CD4-positive, alpha-beta T cell treated with Interleukin-15 for 1 hour (primary cell): ENCODE measurements around the gene GDPD5.

Source experiments
- DNase-seq: peaks from one replicate; pipeline ENCODE4 v3.0.0-alpha.2; 2020

GDPD5 gene

GRCh38 chr11:75469785-75470405 is 55.8 kb downstream of the GDPD5 start:
- no peak for DNase-seq

GRCh38 chr11:75468534-75469340 is 57.0 kb downstream of the GDPD5 start:
- DNase-seq, result no peak

GRCh38 chr11:75467881-75468280 is 57.9 kb downstream of the GDPD5 start:
- no peak for DNase-seq

GRCh38 chr11:75467311-75467710 is 58.4 kb downstream of the GDPD5 start:
- DNase-seq, result no peak

GRCh38 chr11:75465701-75466531 is 59.8 kb downstream of the GDPD5 start:
- no peak for DNase-seq

- DNase-seq, result no peak
Observed at GRCh38 chr11:75463106-75463774, 62.5 kb downstream of the GDPD5 start.

GRCh38 chr11:75462117-75462653 is 63.6 kb downstream of the GDPD5 start:
- DNase-seq, result no peak

- no peak for DNase-seq
Observed at GRCh38 chr11:75461151-75461550, 64.6 kb downstream of the GDPD5 start.

GRCh38 chr11:75456596-75457183 is 69.1 kb downstream of the GDPD5 start:
- no peak for DNase-seq

GRCh38 chr11:75454987-75455386 is 70.8 kb downstream of the GDPD5 start:
- DNase-seq, result no peak

- DNase-seq, result no peak
Observed at GRCh38 chr11:75453916-75454655, 71.7 kb downstream of the GDPD5 start.

GRCh38 chr11:75450826-75451821 is 74.6 kb downstream of the GDPD5 start:
- DNase-seq, result no peak

- DNase-seq, result no peak
Observed at GRCh38 chr11:75450236-75450635, 75.5 kb downstream of the GDPD5 start.

- no peak for DNase-seq
Observed at GRCh38 chr11:75449776-75450175, 76.0 kb downstream of the GDPD5 start.

GRCh38 chr11:75449271-75449670 is 76.5 kb downstream of the GDPD5 start:
- DNase-seq, result no peak

GRCh38 chr11:75447415-75447814 is 78.3 kb downstream of the GDPD5 start:
- DNase-seq, result no peak

- peak; percentile 62 for DNase-seq
Observed at GRCh38 chr11:75445315-75445953, 80.3 kb downstream of the GDPD5 start.

- DNase-seq, result no peak
Observed at GRCh38 chr11:75443043-75443442, 82.7 kb downstream of the GDPD5 start.

GRCh38 chr11:75442161-75442885 is 83.4 kb downstream of the GDPD5 start:
- no peak for DNase-seq
